C1 segment of cervical spinal cord (tissue), 14 donors: ENCODE measurements around the gene GATAD1.
"Not testable (repeated sequence)": the region's sequence is repeated elsewhere in the genome, so short reads cannot be mapped to it uniquely, and the experiment has no call there.

Experiments used
- DNase-seq, 14 donors: peaks; one replicate each; lab custom pipeline; 2025; lab: John Stamatoyannopoulos, UW

The GATAD1 gene

DNA sequence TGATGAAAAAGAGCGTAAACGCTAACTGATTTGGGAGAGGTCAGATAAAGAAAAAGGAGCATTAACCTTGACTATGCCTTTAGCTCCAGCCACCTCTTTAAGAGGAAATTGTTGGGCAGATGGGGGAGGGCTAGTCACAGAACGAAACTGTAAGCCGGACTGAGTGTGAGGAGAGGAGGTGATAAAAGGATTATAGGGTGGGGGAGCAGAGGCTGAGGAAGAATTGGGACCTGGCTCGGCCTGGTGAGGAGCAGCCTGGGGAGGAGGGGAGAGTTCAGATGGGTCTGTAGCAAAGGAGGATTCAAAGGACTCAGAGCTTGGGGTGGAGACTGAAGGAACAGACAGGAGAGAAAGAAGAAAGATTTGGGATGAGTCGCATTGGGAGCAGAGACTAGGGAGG lies 36.3 kb downstream of the GATAD1 start:
- not testable (repeated sequence) for DNase-seq

- not testable (repeated sequence) for DNase-seq
These were observed 36.9 kb downstream of the GATAD1 start for GRCh38 chr7:92484226-92484625.

GRCh38 chr7:92485267-92485892 lies 38.1 kb downstream of the GATAD1 start:
- no peak for DNase-seq

DNA sequence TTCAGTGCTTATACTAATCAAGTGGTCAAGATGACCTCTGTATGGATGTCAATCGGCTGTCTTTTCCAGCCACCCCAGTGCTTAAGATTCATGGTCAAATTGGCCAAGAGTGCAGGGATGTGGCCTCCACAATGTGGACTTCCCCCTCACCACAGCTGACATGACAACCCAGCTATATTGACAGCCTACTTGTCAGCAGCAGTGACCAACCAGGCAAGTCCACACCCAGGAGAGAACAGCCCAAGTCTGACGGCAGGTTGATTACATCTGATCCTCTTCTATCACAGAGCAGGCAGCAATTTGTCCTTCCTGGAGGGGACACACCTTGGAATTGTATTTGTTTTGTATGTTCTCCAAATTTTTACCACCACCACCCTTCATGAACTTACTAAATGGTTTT lies 38.7 kb downstream of the GATAD1 start:
- no peak for DNase-seq

DNA sequence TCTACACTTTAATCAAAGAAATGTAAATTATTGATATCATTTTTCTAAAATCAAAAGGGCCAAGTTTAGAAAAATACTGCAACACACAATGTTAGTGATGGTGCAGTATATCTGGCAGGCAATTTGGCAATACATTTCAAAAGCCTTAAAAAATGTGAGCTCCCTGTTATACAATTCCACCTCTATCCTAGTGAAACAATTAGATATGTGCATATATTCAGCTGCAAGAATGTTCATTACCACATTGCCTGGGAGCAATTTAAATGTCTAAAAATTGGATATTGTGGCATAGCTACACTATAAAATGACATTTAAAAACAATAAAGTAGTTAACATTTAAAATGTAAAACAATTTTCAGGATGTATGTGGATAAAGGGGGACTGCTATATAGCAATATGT lies 40.5 kb downstream of the GATAD1 start:
- no peak for DNase-seq

DNA sequence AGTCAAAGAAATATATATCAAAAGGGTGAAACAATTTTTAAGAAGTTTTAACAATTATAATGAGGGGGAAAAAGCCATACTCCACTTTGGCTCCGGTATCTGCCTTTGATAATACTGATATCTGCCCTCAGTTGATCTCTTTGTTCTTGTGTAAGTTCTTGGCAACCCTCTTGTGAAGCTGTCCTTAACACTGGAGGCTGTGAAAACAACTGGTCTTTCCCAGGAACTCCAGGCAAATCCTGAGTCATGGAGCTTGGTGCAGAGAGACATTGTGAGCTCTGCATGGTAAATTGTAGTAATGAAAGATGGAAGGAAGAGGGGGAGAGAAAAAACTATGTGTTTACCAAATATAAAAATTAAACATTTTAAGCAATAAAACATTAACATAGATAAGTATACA lies 42.4 kb downstream of the GATAD1 start:
- no peak for DNase-seq

GRCh38 chr7:92496876-92497275 lies 49.6 kb downstream of the GATAD1 start:
- no peak for DNase-seq

DNA sequence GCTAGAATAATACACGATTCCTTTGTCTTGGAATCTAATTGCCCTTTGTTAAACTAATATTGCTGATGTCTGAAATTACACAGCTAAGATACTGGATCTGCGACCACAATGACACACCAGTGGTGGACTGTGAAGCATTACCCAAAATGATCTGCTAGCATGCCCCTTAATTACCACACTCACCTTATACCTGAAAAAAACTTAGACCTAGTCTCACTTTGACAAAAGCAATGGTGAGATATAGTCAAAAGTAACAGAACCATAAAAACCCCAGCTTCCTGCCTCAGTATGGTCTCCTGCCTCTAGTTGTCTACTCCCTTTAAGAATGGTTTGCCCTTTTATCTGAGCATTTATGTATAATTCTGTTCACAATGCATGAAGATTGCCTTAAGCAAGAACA lies 51.3 kb downstream of the GATAD1 start:
- DNase-seq = no peak

- DNase-seq = no peak
These were observed 56.5 kb downstream of the GATAD1 start for GRCh38 chr7:92503767-92504166.

DNA sequence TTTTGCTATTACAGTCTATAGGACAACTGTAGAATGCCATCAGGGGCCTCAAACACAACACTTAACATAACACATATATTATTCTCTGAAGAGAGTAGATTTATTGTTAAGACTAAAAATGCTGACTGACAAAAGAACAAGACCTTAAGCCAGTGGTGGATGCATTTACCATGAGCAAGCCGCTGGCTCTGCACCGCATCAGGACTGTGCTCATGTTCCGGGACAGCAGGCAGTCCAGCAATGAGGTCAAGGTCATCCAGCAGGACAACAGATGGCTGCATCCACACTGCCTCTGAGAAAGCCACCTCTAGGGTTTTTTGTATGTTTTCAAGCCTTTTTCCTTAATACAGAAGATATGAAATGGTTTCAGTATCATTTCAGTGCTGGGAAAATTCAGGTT lies 57.3 kb downstream of the GATAD1 start:
- no peak for DNase-seq

DNA sequence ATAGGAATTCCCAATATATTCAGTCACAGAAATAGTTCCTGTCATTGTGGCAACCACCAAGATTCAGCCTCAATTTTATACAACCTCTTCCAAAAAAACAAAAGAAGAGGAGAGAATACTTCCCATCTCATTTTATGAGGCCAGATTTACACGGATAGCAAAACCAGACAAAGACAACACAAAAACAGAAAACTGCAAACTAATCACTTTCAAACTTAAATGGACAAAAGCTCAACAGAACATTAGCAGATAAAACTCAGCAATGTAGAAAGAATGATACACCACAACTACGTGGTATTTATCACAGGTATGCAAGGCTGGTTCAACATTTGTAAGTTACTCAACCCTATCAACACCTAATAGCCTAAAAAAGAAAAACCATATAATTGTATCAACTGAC lies 59.1 kb downstream of the GATAD1 start:
- no peak for DNase-seq

- DNase-seq = no peak
These were observed 61.7 kb downstream of the GATAD1 start for GRCh38 chr7:92508946-92509345.
